Measurements from ENCODE around the gene TMEM203. TPM values are rescaled to one million over a fixed set of nuclear protein-coding genes. Genes with fewer than 3 reads are reported as not detected.

Gene TMEM203
- total and polyA plus RNA-seq, 2 experiments from 2014 or later: 32.7 to 53.4 TPM

DNA sequence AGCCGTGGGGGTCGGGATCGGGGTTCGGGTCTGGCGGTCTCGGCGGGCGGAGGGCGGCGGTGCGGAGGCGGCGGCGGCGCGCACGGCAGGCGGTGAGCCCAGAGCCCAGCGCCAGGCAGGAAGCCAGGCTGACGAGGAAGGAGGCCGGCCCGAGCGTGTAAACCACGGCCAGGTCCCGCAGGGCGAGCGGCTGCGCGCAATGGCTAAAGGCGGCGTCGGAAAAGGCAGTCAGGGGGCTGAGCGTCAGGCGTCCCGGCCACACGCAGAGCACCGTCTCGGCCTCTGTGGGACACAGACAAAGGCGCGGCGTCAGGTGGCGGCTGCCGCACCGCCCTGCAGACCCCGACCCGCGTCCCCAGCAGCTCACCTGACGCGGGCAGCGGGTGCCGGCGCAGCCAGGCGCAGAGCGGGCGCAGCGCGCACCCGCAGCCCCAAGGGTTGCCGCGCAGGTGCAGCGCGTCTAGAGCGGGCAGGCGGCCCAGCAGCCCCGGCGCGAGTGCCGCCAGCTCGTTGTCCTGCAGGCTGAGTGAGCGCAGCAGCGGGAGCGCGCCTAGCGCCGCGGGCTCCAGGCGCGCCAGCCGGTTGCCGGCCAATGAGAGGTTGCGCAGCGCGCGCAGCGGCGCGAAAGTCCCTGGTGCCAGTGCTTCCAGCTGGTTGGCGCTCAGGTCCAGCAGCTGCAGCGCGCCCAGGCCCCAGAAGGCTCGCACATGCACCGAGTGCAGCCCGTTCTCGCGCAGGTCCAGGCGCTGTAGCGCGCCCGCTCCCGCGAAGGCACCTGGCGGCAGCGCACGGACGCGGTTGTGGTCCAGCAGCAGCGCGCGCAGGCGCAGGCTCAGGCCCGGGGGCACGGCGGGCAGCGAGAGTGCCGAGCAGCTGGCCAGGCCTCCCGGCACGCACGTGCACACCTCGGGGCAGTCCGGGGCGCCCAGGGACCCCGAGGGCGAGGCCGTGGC is 36.3 kb downstream of the TMEM203 start:
- H2AFZ ChIP-seq: peak overlapping the region; percentile 69; the same call in 1 of the 2 replicates
- peaks cover 5% of the 10 kb centered on the region; the same call in 2 of the 3 replicates for H3K4me1 Mint-ChIP-seq

More for the DNA sequence above, 36.3 kb downstream of the TMEM203 start:
- DNase-seq (ENCODE audit: low spot score): peak; percentile 89
- Mint-ChIP-seq H3K27me3 (ENCODE audit: insufficient read depth, low read depth, poor library complexity) (peaks cover 63% of the 10 kb centered on the region), H3K36me3 (ENCODE audit: low read depth) (no peaks in the 10 kb centered on the region), H3K4me3 (peak overlapping the region; percentile 70), H3K9me3 (no peaks in the 10 kb centered on the region), H3K27ac (no peak overlapping the region)
- TF ChIP-seq, protein P1, sequence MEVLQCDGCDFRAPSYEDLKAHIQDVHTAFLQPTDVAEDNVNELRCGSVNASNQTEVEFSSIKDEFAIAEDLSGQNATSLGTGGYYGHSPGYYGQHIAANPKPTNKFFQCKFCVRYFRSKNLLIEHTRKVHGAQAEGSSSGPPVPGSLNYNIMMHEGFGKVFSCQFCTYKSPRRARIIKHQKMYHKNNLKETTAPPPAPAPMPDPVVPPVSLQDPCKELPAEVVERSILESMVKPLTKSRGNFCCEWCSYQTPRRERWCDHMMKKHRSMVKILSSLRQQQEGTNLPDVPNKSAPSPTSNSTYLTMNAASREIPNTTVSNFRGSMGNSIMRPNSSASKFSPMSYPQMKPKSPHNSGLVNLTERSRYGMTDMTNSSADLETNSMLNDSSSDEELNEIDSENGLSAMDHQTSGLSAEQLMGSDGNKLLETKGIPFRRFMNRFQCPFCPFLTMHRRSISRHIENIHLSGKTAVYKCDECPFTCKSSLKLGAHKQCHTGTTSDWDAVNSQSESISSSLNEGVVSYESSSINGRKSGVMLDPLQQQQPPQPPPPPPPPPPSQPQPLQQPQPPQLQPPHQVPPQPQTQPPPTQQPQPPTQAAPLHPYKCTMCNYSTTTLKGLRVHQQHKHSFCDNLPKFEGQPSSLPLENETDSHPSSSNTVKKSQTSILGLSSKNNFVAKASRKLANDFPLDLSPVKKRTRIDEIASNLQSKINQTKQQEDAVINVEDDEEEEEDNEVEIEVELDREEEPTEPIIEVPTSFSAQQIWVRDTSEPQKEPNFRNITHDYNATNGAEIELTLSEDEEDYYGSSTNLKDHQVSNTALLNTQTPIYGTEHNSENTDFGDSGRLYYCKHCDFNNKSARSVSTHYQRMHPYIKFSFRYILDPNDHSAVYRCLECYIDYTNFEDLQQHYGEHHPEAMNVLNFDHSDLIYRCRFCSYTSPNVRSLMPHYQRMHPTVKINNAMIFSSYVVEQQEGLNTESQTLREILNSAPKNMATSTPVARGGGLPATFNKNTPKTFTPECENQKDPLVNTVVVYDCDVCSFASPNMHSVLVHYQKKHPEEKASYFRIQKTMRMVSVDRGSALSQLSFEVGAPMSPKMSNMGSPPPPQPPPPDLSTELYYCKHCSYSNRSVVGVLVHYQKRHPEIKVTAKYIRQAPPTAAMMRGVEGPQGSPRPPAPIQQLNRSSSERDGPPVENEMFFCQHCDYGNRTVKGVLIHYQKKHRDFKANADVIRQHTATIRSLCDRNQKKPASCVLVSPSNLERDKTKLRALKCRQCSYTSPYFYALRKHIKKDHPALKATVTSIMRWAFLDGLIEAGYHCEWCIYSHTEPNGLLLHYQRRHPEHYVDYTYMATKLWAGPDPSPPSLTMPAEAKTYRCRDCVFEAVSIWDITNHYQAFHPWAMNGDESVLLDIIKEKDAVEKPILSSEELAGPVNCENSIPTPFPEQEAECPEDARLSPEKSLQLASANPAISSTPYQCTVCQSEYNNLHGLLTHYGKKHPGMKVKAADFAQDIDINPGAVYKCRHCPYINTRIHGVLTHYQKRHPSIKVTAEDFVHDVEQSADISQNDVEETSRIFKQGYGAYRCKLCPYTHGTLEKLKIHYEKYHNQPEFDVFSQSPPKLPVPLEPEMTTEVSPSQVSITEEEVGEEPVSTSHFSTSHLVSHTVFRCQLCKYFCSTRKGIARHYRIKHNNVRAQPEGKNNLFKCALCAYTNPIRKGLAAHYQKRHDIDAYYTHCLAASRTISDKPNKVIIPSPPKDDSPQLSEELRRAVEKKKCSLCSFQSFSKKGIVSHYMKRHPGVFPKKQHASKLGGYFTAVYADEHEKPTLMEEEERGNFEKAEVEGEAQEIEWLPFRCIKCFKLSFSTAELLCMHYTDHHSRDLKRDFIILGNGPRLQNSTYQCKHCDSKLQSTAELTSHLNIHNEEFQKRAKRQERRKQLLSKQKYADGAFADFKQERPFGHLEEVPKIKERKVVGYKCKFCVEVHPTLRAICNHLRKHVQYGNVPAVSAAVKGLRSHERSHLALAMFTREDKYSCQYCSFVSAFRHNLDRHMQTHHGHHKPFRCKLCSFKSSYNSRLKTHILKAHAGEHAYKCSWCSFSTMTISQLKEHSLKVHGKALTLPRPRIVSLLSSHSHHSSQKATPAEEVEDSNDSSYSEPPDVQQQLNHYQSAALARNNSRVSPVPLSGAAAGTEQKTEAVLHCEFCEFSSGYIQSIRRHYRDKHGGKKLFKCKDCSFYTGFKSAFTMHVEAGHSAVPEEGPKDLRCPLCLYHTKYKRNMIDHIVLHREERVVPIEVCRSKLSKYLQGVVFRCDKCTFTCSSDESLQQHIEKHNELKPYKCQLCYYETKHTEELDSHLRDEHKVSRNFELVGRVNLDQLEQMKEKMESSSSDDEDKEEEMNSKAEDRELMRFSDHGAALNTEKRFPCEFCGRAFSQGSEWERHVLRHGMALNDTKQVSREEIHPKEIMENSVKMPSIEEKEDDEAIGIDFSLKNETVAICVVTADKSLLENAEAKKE (CRISPR knock-in tag; IDR thresholded peaks at IDR 0.05): no peak
- TF ChIP-seq ZNF331 (CRISPR knock-in tag; IDR thresholded peaks at IDR 0.05; ENCODE audit: low read depth) (no peak), JUNB (IDR thresholded peaks at IDR 0.05; ENCODE audit: unreplicated experiment) (no peak), STAT1 (IDR thresholded peaks at IDR 0.05; ENCODE audit: unreplicated experiment) (no peak), EZH2 (IDR thresholded peaks at IDR 0.05; ENCODE audit: low read depth, unreplicated experiment) (no peak), NANOG (IDR thresholded peaks at IDR 0.05; ENCODE audit: borderline replicate concordance) (no peak), REST (IDR thresholded peaks at IDR 0.05; ENCODE audit: unreplicated experiment) (no peak), EZH2phosphoT487 (IDR thresholded peaks at IDR 0.05; ENCODE audit: unreplicated experiment) (peak; percentile 22), CREB1 (CRISPR knock-in tag; IDR thresholded peaks at IDR 0.05; ENCODE audit: low read depth) (no peak), POLR2AphosphoS5 (IDR thresholded peaks at IDR 0.05; ENCODE audit: low read depth) (peak; percentile 31; the same call in 1 of the 2 replicates), ETS1 (IDR thresholded peaks at IDR 0.05) (no peak), ZNF114 (CRISPR knock-in tag; IDR thresholded peaks at IDR 0.05) (no peak)
- TF ChIP-seq, protein P2, sequence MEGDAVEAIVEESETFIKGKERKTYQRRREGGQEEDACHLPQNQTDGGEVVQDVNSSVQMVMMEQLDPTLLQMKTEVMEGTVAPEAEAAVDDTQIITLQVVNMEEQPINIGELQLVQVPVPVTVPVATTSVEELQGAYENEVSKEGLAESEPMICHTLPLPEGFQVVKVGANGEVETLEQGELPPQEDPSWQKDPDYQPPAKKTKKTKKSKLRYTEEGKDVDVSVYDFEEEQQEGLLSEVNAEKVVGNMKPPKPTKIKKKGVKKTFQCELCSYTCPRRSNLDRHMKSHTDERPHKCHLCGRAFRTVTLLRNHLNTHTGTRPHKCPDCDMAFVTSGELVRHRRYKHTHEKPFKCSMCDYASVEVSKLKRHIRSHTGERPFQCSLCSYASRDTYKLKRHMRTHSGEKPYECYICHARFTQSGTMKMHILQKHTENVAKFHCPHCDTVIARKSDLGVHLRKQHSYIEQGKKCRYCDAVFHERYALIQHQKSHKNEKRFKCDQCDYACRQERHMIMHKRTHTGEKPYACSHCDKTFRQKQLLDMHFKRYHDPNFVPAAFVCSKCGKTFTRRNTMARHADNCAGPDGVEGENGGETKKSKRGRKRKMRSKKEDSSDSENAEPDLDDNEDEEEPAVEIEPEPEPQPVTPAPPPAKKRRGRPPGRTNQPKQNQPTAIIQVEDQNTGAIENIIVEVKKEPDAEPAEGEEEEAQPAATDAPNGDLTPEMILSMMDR (conservative IDR thresholded peaks at IDR 0.05; ENCODE audit: low read depth in 2 of 2): no peak
- Histone ChIP-seq H3K36me3 (ENCODE audit: insufficient read depth) (no peaks in the 10 kb centered on the region), H3K4me2 (peak overlapping the region; percentile 82), H3K9me2 (ENCODE audit: insufficient read depth) (no peaks in the 10 kb centered on the region), H3K4me3 (peak overlapping the region; percentile 55), H3F3A (replicated peaks; ENCODE audit: low read depth) (no peaks in the 10 kb centered on the region), H3K79me2 (replicated peaks; ENCODE audit: insufficient read depth) (no peaks in the 10 kb centered on the region), H3K27ac (ENCODE audit: low read depth) (no peak overlapping the region), H3K27me3 (ENCODE audit: insufficient read depth) (peaks cover 66% of the 10 kb centered on the region), H3K4me1 (ENCODE audit: insufficient read depth) (no peaks in the 10 kb centered on the region; the same call in 1 of the 2 replicates), H4K20me1 (replicated peaks; ENCODE audit: insufficient read depth) (no peaks in the 10 kb centered on the region)
- ATAC-seq: peak; percentile 69
